ENCODE data around the gene TNFRSF19.

The TNFRSF19 gene

GRCh38 chr13:23637829-23638228, 67.6 kb downstream of the TNFRSF19 start:
- no peak for TF ChIP-seq CTCF (conservative IDR thresholded peaks at IDR 0.05)
- no peak overlapping the region for H3K27ac ChIP-seq

GRCh38 chr13:23639674-23640073, 69.5 kb downstream of the TNFRSF19 start:
- H3K27ac ChIP-seq: no peak overlapping the region
- TF ChIP-seq CTCF (conservative IDR thresholded peaks at IDR 0.05): no peak

- no peak for TF ChIP-seq CTCF (conservative IDR thresholded peaks at IDR 0.05)
- no peak overlapping the region for H3K27ac ChIP-seq
These were observed 71.9 kb downstream of the TNFRSF19 start for GRCh38 chr13:23642110-23642509.

- no peak for TF ChIP-seq CTCF (conservative IDR thresholded peaks at IDR 0.05)
- H3K27ac ChIP-seq: no peak overlapping the region
These were observed 73.3 kb downstream of the TNFRSF19 start for GRCh38 chr13:23643338-23644125.

- TF ChIP-seq CTCF (conservative IDR thresholded peaks at IDR 0.05): no peak
- H3K27ac ChIP-seq: no peak overlapping the region
These were observed 73.9 kb downstream of the TNFRSF19 start for GRCh38 chr13:23644126-23644419.

- no peak overlapping the region for H3K27ac ChIP-seq
These were observed 74.4 kb downstream of the TNFRSF19 start for GRCh38 chr13:23644527-23645138.

GRCh38 chr13:23645851-23646250, 75.6 kb downstream of the TNFRSF19 start:
- TF ChIP-seq CTCF (conservative IDR thresholded peaks at IDR 0.05): no peak

More at GRCh38 chr13:23644527-23645138, 74.4 kb downstream of the TNFRSF19 start:
- no peak for TF ChIP-seq CTCF (conservative IDR thresholded peaks at IDR 0.05)

More at GRCh38 chr13:23645851-23646250, 75.6 kb downstream of the TNFRSF19 start:
- no peak overlapping the region for H3K27ac ChIP-seq
